HCT116 (cell line): Measurements from ENCODE around the gene TUBA4A. TPM values are rescaled to one million over a fixed set of nuclear protein-coding genes. Genes with fewer than 3 reads are reported as not detected.

Source experiments
- ATAC-seq: fragments of 200-7000 bp; cut with Tn5 transposase; 2 replicates; pipeline ENCODE4 v1.9.1; 2020; ENCODE audit warnings: mild to moderate bottlenecking, moderate library complexity
- BruUV-seq: library from RNA; stranded (reverse); fragments of 400-500 nt; replicated peaks from 2 replicates; lab custom pipeline; 2021; lab: Mats Ljungman, UMichigan
- CTCF ChIA-PET: fragments of 300-600 bp; sonication (Branson Sonifier 250); formaldehyde crosslinking; loops from one replicate; lab custom pipeline; 2021; ENCODE audit warnings: antibody characterized with exemption; lab: Charles Lee
- POLR2A ChIA-PET: fragments of 300-600, 350-600 bp; sonication (Branson Sonifier 250); formaldehyde crosslinking; loops from one replicate; lab custom pipeline; 2021; ENCODE audit warnings: antibody characterized with exemption; lab: Charles Lee
- RAD21 ChIA-PET, 2 experiments: fragments of 300-600 bp; sonication (Branson Sonifier 250); formaldehyde crosslinking; loops; one replicate each; lab custom pipeline; 2023; ENCODE audit warnings: low total read pairs in 2 of 2; ENCODE audit not compliant: uncharacterized antibody in 2 of 2, unreplicated experiment in 2 of 2, low non-redundant PET in 1 of 2; lab: Charles Lee
- DNase-seq: peaks from one replicate; pipeline ENCODE4 v3.0.0-alpha.2; 2010; ENCODE audit warnings: low read depth, low spot score
- H2AFZ ChIP-seq: fragments of 200-600 bp; shearing (Covaris generic), sonication (generic); 2 replicates; pipeline ENCODE4 v1.6.1; 2017; ENCODE audit warnings: low read depth, mixed run types, mixed read lengths, antibody characterized with exemption, low read length; ENCODE audit not compliant: poor library complexity, severe bottlenecking
- H3K27ac ChIP-seq: 2 replicates; pipeline ENCODE4 v1.5.1; 2012; ENCODE audit warnings: low read depth, low read length
- H3K27me3 ChIP-seq: fragments of 200-600 bp; sonication (generic); 2 replicates; pipeline ENCODE4 v1.6.1; 2016; ENCODE audit warnings: mixed run types, low read length, mixed read lengths; ENCODE audit not compliant: insufficient read depth
- H3K36me3 ChIP-seq, 2 experiments: fragments of 200-500 bp in 1 of 2; fragments of 200-600 bp in 1 of 2; sonication (Bioruptor generic) in 1 of 2; sonication (generic) in 1 of 2; 2 replicates each; pipeline versions ENCODE4 v1.5.1 to v1.6.1; 2014 to 2016; ENCODE audit warnings: low read length in 2 of 2, inconsistent platforms in 1 of 2, mixed read lengths in 1 of 2, mixed run types in 1 of 2; ENCODE audit not compliant: insufficient read depth in 2 of 2, control insufficient read depth in 1 of 2
- H3K4me1 ChIP-seq, 2 experiments: fragments of 200-600 bp in 1 of 2; sonication (generic) in 1 of 2; 2 replicates each; pipeline versions ENCODE4 v1.5.1 to v1.6.1; 2012 to 2017; ENCODE audit warnings: low read length in 2 of 2, inconsistent platforms in 1 of 2, mild to moderate bottlenecking in 1 of 2, mixed read lengths in 1 of 2, mixed run types in 1 of 2, moderate library complexity in 1 of 2; ENCODE audit not compliant: insufficient read depth in 2 of 2, control insufficient read depth in 1 of 2
- H3K4me2 ChIP-seq: fragments of 200-600 bp; sonication (generic); 2 replicates; pipeline ENCODE4 v1.6.1; 2017; ENCODE audit warnings: mixed run types, low read length, mixed read lengths
- H3K4me3 ChIP-seq, 2 experiments: fragments of 200-600 bp in 1 of 2; sonication (generic) in 1 of 2; replicated peaks in 1 of 2; 2 replicates each; pipeline ENCODE4 v1.5.1; 2011 to 2016; ENCODE audit warnings: low read length in 2 of 2, control low read depth in 1 of 2, low read depth in 1 of 2, mild to moderate bottlenecking in 1 of 2, mixed read lengths in 1 of 2, mixed run types in 1 of 2
- H3K79me2 ChIP-seq: fragments of 200-600 bp; sonication (generic); 2 replicates; pipeline ENCODE4 v1.6.1; 2017; ENCODE audit warnings: mild to moderate bottlenecking, mixed run types, low read length, moderate library complexity, mixed read lengths; ENCODE audit not compliant: insufficient read depth
- H3K9ac ChIP-seq: fragments of 200-600 bp; sonication (generic); 2 replicates; pipeline ENCODE4 v1.6.1; 2016; ENCODE audit warnings: low read length, mixed read lengths
- H3K9me2 ChIP-seq: fragments of 200-600 bp; sonication (generic), shearing (Covaris generic); 2 replicates; pipeline ENCODE4 v1.6.1; 2017; ENCODE audit warnings: mixed run types, mild to moderate bottlenecking, moderate library complexity; ENCODE audit not compliant: insufficient read depth
- H3K9me3 ChIP-seq, 2 experiments: fragments of 200-500 bp in 1 of 2; fragments of 200-600 bp in 1 of 2; sonication (Bioruptor generic) in 1 of 2; sonication (generic) in 1 of 2; 2 replicates each; pipeline ENCODE4 v1.6.1; 2014 to 2017; ENCODE audit warnings: low read length in 2 of 2, mixed read lengths in 2 of 2, inconsistent platforms in 1 of 2, low read depth in 1 of 2, mild to moderate bottlenecking in 1 of 2, mixed run types in 1 of 2, moderate library complexity in 1 of 2; ENCODE audit not compliant: control insufficient read depth in 1 of 2, insufficient read depth in 1 of 2
- H4K20me1 ChIP-seq: fragments of 200-600 bp; sonication (generic), shearing (Covaris generic); 2 replicates; pipeline ENCODE4 v1.6.1; 2017; ENCODE audit warnings: mixed run types, mild to moderate bottlenecking, moderate library complexity; ENCODE audit not compliant: insufficient read depth
- CEBPB ChIP-seq: IDR thresholded peaks from 2 replicates; pipeline ENCODE4 v1.6.1; 2012; ENCODE audit warnings: low read depth
- CTCF ChIP-seq, 3 experiments: fragments of 200-600 bp in 1 of 3; sonication (generic) in 1 of 3; IDR thresholded peaks in 2 of 3; conservative IDR thresholded peaks in 1 of 3; 2 replicates each; pipeline ENCODE4 v1.5.1; 2012 to 2017; ENCODE audit warnings: low read depth in 2 of 3, low read length in 2 of 3, antibody characterized with exemption in 1 of 3, borderline replicate concordance in 1 of 3, control low read depth in 1 of 3, mild to moderate bottlenecking in 1 of 3, mixed read lengths in 1 of 3, mixed run types in 1 of 3, moderate library complexity in 1 of 3; ENCODE audit not compliant: insufficient read depth in 1 of 3
- EGR1 ChIP-seq: IDR thresholded peaks from 2 replicates; pipeline ENCODE4 v1.6.1; 2012; ENCODE audit warnings: low read depth
- FOSL1 ChIP-seq: IDR thresholded peaks from 2 replicates; pipeline ENCODE4 v1.6.1; 2012; ENCODE audit warnings: low read depth
- JUND ChIP-seq: IDR thresholded peaks from 2 replicates; pipeline ENCODE4 v1.6.1; 2012
- POLR2A ChIP-seq: IDR thresholded peaks from 2 replicates; pipeline ENCODE4 v1.7.0; 2011; ENCODE audit warnings: borderline replicate concordance; ENCODE audit not compliant: insufficient read depth, insufficient read length; ENCODE audit errors: extremely low read depth
- POLR2AphosphoS5 ChIP-seq: IDR thresholded peaks from 2 replicates; pipeline ENCODE4 v1.6.1; 2011; ENCODE audit warnings: mild to moderate bottlenecking, low read depth, low read length, moderate library complexity
- RAD21 ChIP-seq: IDR thresholded peaks from 2 replicates; pipeline ENCODE4 v1.6.1; 2012; ENCODE audit warnings: low read depth, mild to moderate bottlenecking
- REST ChIP-seq: IDR thresholded peaks from 2 replicates; pipeline ENCODE4 v1.6.1; 2012; ENCODE audit warnings: low read depth
- SIN3A ChIP-seq: IDR thresholded peaks from 2 replicates; pipeline ENCODE4 v1.6.1; 2012; ENCODE audit warnings: low read depth
- SP1 ChIP-seq: IDR thresholded peaks from 2 replicates; pipeline ENCODE4 v1.6.1; 2012; ENCODE audit warnings: low read depth
- SRF ChIP-seq: IDR thresholded peaks from 2 replicates; pipeline ENCODE4 v1.6.1; 2012; ENCODE audit warnings: low read depth
- TCF7L2 ChIP-seq: IDR thresholded peaks from 2 replicates; pipeline ENCODE4 v1.7.0; 2011; ENCODE audit warnings: borderline replicate concordance, inconsistent platforms; ENCODE audit not compliant: insufficient read depth, insufficient read length; ENCODE audit errors: extremely low read depth
- YY1 ChIP-seq: IDR thresholded peaks from 2 replicates; pipeline ENCODE4 v1.6.1; 2011; ENCODE audit warnings: low read length, low read depth, moderate library complexity, mild to moderate bottlenecking; ENCODE audit not compliant: insufficient replicate concordance; ENCODE audit errors: extremely low read depth
- ZNF274 ChIP-seq: fragments of 200-500 bp; sonication (Bioruptor generic); IDR thresholded peaks from 2 replicates; pipeline ENCODE4 v1.6.1; 2014; ENCODE audit warnings: mild to moderate bottlenecking, low read depth, low read length, inconsistent platforms
- intact Hi-C: fragments of 100-400 bp; cut with micrococcal nuclease; formaldehyde crosslinking; loops from 2 replicates; pipeline ENCODE4 v1.10.0; 2022
- total RNA-seq: library from RNA; stranded (reverse); gene quantifications from one replicate; pipeline ENCODE4 v1.2.1, GENCODE V29; 2021; ENCODE audit not compliant: unreplicated experiment
- TF ChIP-seq, protein P1 (sequence below): IDR thresholded peaks from 2 replicates; pipeline ENCODE4 v1.6.1; 2011; ENCODE audit warnings: mild to moderate bottlenecking, low read length, moderate library complexity; ENCODE audit not compliant: insufficient replicate concordance; ENCODE audit errors: extremely low read depth
- TF ChIP-seq, protein P2 (sequence below): IDR thresholded peaks from 2 replicates; pipeline ENCODE4 v1.6.1; 2012
- TF ChIP-seq, protein P3 (sequence below): IDR thresholded peaks from 2 replicates; pipeline ENCODE4 v1.6.1; 2012

Gene TUBA4A
- total RNA-seq, 1 experiment from 2014 or later: 32.7 TPM

GRCh38 chr2:219268294-219268693 lies 14.6 kb upstream of the TUBA4A start:
- Histone ChIP-seq H3K4me3 (no peak overlapping the region), H3K9me2 (no peaks in the 10 kb centered on the region), H3K9me3 (no peaks in the 10 kb centered on the region), H2AFZ (no peak overlapping the region), H3K27me3 (peaks cover 6% of the 10 kb centered on the region; the same call in 1 of the 2 replicates), H3K4me1 (peaks cover 7 to 10% of the 10 kb centered on the region in 2 experiments), H3K27ac (no peak overlapping the region), H3K36me3 (no peaks in the 10 kb centered on the region), H4K20me1 (no peaks in the 10 kb centered on the region), H3K4me2 (no peak overlapping the region), H3K9ac (no peak overlapping the region), H3K79me2 (no peaks in the 10 kb centered on the region)
- RAD21 ChIA-PET: no interaction called here
- TF ChIP-seq POLR2A (no peak), EGR1 (no peak), YY1 (no peak), SIN3A (no peak), JUND (no peak), TCF7L2 (no peak), CTCF (IDR thresholded peaks at IDR 0.05 in 2 of 3, conservative IDR thresholded peaks at IDR 0.05 in 1 of 3; ENCODE audit: borderline replicate concordance in 1 of 3, insufficient read depth in 1 of 3, low read depth in 2 of 3, low read length in 2 of 3) (no peak), RAD21 (no peak), FOSL1 (no peak), ZNF274 (no peak), REST (no peak), SP1 (no peak), SRF (no peak), CEBPB (no peak), POLR2AphosphoS5 (no peak)
- TF ChIP-seq, protein P1, sequence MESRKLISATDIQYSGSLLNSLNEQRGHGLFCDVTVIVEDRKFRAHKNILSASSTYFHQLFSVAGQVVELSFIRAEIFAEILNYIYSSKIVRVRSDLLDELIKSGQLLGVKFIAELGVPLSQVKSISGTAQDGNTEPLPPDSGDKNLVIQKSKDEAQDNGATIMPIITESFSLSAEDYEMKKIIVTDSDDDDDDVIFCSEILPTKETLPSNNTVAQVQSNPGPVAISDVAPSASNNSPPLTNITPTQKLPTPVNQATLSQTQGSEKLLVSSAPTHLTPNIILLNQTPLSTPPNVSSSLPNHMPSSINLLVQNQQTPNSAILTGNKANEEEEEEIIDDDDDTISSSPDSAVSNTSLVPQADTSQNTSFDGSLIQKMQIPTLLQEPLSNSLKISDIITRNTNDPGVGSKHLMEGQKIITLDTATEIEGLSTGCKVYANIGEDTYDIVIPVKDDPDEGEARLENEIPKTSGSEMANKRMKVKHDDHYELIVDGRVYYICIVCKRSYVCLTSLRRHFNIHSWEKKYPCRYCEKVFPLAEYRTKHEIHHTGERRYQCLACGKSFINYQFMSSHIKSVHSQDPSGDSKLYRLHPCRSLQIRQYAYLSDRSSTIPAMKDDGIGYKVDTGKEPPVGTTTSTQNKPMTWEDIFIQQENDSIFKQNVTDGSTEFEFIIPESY: no peak
- TF ChIP-seq, protein P2, sequence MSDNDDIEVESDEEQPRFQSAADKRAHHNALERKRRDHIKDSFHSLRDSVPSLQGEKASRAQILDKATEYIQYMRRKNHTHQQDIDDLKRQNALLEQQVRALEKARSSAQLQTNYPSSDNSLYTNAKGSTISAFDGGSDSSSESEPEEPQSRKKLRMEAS: no peak
- TF ChIP-seq, protein P3, sequence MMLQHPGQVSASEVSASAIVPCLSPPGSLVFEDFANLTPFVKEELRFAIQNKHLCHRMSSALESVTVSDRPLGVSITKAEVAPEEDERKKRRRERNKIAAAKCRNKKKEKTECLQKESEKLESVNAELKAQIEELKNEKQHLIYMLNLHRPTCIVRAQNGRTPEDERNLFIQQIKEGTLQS: no peak
- CTCF ChIA-PET: no interaction called here
- intact Hi-C loops: no loop called here
- DNase-seq: no peak
- POLR2A ChIA-PET: no interaction called here
- BruUV-seq: no TSS peak
- no peak for ATAC-seq
